Measurements from ENCODE around the gene ACTA2. TPM values are rescaled to one million over a fixed set of nuclear protein-coding genes. Genes with fewer than 3 reads are reported as not detected.

ACTA2 gene
- polyA plus RNA-seq, 3 donors from 2014 or later: 6.9 to 36.2 (median 12.6) TPM

- H3K4me1 Mint-ChIP-seq: peaks cover 35 to 49% of the 10 kb centered on the region in 2 donors
- H3K36me3 Mint-ChIP-seq: peaks cover 15 to 31% (median 26%) of the 10 kb centered on the region in 3 donors
- no peaks in the 10 kb centered on the region for H3K9me3 Mint-ChIP-seq
- H3K4me3 Mint-ChIP-seq: peak overlapping the region in 3 of 5 donors; percentile 4 to 15 (median 10)
- peak in 1 of 3 donors; percentile 5 for DNase-seq
- H3K27me3 Mint-ChIP-seq (ENCODE audit: low read depth in 3 of 3): no peaks in the 10 kb centered on the region
- H3K27ac Mint-ChIP-seq: peak overlapping the region in 3 of 6 donors; percentile 29 to 49 (median 32)
Measured at GRCh38 chr10:88901206-88901983, 51.2 kb downstream of the ACTA2 start.

GRCh38 chr10:88899886-88900285 lies 52.7 kb downstream of the ACTA2 start:
- Mint-ChIP-seq H3K4me1 (peaks cover 35 to 50% of the 10 kb centered on the region in 2 donors), H3K27ac (peak overlapping the region in 1 of 6 donors; percentile 41), H3K27me3 (ENCODE audit: low read depth in 3 of 3) (no peaks in the 10 kb centered on the region), H3K9me3 (no peaks in the 10 kb centered on the region), H3K4me3 (no peak overlapping the region), H3K36me3 (peaks cover 6 to 23% (median 22%) of the 10 kb centered on the region in 3 donors)
- no peak for DNase-seq

GRCh38 chr10:88898727-88899126 lies 53.8 kb downstream of the ACTA2 start:
- Mint-ChIP-seq H3K27me3 (ENCODE audit: low read depth in 3 of 3) (no peaks in the 10 kb centered on the region), H3K36me3 (peaks cover 6 to 19% (median 18%) of the 10 kb centered on the region in 3 donors), H3K27ac (no peak overlapping the region), H3K4me1 (peaks cover 35 to 50% of the 10 kb centered on the region in 2 donors), H3K4me3 (no peak overlapping the region), H3K9me3 (no peaks in the 10 kb centered on the region)
- DNase-seq: no peak

GRCh38 chr10:88896994-88897853 lies 55.3 kb downstream of the ACTA2 start:
- DNase-seq: no peak
- Mint-ChIP-seq H3K4me3 (no peak overlapping the region), H3K9me3 (no peaks in the 10 kb centered on the region), H3K36me3 (peaks cover 0 to 10% (median 10%) of the 10 kb centered on the region in 3 donors), H3K27me3 (ENCODE audit: low read depth in 3 of 3) (no peaks in the 10 kb centered on the region), H3K4me1 (peaks cover 35 to 48% of the 10 kb centered on the region in 2 donors), H3K27ac (peak overlapping the region in 2 of 6 donors; percentile 21 to 23)

- Mint-ChIP-seq H3K36me3 (peaks cover 0 to 7% (median 6%) of the 10 kb centered on the region in 3 donors), H3K4me3 (peak overlapping the region in 1 of 5 donors; percentile 29), H3K9me3 (no peaks in the 10 kb centered on the region), H3K27ac (peak overlapping the region in 1 of 6 donors; percentile 68), H3K27me3 (ENCODE audit: low read depth in 3 of 3) (no peaks in the 10 kb centered on the region), H3K4me1 (peaks cover 28 to 41% of the 10 kb centered on the region in 2 donors)
- no peak for DNase-seq
Measured at GRCh38 chr10:88896372-88896993, 56.1 kb downstream of the ACTA2 start.

- no peak overlapping the region for H3K27ac Mint-ChIP-seq
- H3K36me3 Mint-ChIP-seq: peaks cover 0 to 7% (median 3%) of the 10 kb centered on the region in 3 donors
- no peak for DNase-seq
- H3K9me3 Mint-ChIP-seq: no peaks in the 10 kb centered on the region
- H3K4me3 Mint-ChIP-seq: no peak overlapping the region
- H3K27me3 Mint-ChIP-seq (ENCODE audit: low read depth in 3 of 3): no peaks in the 10 kb centered on the region
- peaks cover 21 to 36% of the 10 kb centered on the region in 2 donors for H3K4me1 Mint-ChIP-seq
Measured at GRCh38 chr10:88895250-88895649, 57.3 kb downstream of the ACTA2 start.

- no peaks in the 10 kb centered on the region for H3K9me3 Mint-ChIP-seq
- no peak overlapping the region for H3K4me3 Mint-ChIP-seq
- no peak overlapping the region for H3K27ac Mint-ChIP-seq
- no peaks in the 10 kb centered on the region for H3K27me3 Mint-ChIP-seq (ENCODE audit: low read depth in 3 of 3)
- H3K36me3 Mint-ChIP-seq: peaks cover 0 to 4% (median 3%) of the 10 kb centered on the region in 3 donors
- DNase-seq: no peak
- H3K4me1 Mint-ChIP-seq: peaks cover 30 to 46% of the 10 kb centered on the region in 2 donors
Measured at GRCh38 chr10:88893611-88894010, 59.0 kb downstream of the ACTA2 start.

GRCh38 chr10:88892222-88892967 lies 60.2 kb downstream of the ACTA2 start:
- peak overlapping the region in 1 of 6 donors; percentile 51 for H3K27ac Mint-ChIP-seq
- H3K36me3 Mint-ChIP-seq: peaks cover 0 to 4% (median 3%) of the 10 kb centered on the region in 3 donors
- peaks cover 30 to 47% of the 10 kb centered on the region in 2 donors for H3K4me1 Mint-ChIP-seq
- no peak overlapping the region for H3K4me3 Mint-ChIP-seq
- no peak for DNase-seq
- H3K9me3 Mint-ChIP-seq: no peaks in the 10 kb centered on the region
- H3K27me3 Mint-ChIP-seq (ENCODE audit: low read depth in 3 of 3): no peaks in the 10 kb centered on the region

- no peak overlapping the region for H3K4me3 Mint-ChIP-seq
- no peak for DNase-seq
- H3K27ac Mint-ChIP-seq: no peak overlapping the region
- peaks cover 0 to 4% (median 2%) of the 10 kb centered on the region in 3 donors for H3K36me3 Mint-ChIP-seq
- H3K9me3 Mint-ChIP-seq: no peaks in the 10 kb centered on the region
- H3K4me1 Mint-ChIP-seq: peaks cover 20 to 52% of the 10 kb centered on the region in 2 donors
- H3K27me3 Mint-ChIP-seq (ENCODE audit: low read depth in 3 of 3): no peaks in the 10 kb centered on the region
Measured at GRCh38 chr10:88890681-88891381, 61.7 kb downstream of the ACTA2 start.

- Mint-ChIP-seq H3K27ac (no peak overlapping the region), H3K4me3 (no peak overlapping the region)
Measured at GRCh38 chr10:88889559-88890337, 62.8 kb downstream of the ACTA2 start.

GRCh38 chr10:88888810-88889445 lies 63.6 kb downstream of the ACTA2 start:
- Mint-ChIP-seq H3K4me1 (peaks cover 23 to 71% of the 10 kb centered on the region in 2 donors), H3K27me3 (ENCODE audit: low read depth in 3 of 3) (no peaks in the 10 kb centered on the region), H3K9me3 (no peaks in the 10 kb centered on the region), H3K36me3 (peaks cover 0 to 4% (median 0%) of the 10 kb centered on the region in 3 donors), H3K27ac (no peak overlapping the region), H3K4me3 (no peak overlapping the region)
- no peak for DNase-seq

More at GRCh38 chr10:88889559-88890337, 62.8 kb downstream of the ACTA2 start:
- Mint-ChIP-seq H3K9me3 (no peaks in the 10 kb centered on the region), H3K27me3 (ENCODE audit: low read depth in 3 of 3) (no peaks in the 10 kb centered on the region), H3K4me1 (peaks cover 20 to 63% of the 10 kb centered on the region in 2 donors), H3K36me3 (peaks cover 0 to 4% (median 0%) of the 10 kb centered on the region in 3 donors)
- DNase-seq: no peak
